Small intestine (tissue), 7 donors: Measurements from ENCODE around the gene BDP1. TPM values are rescaled to one million over a fixed set of nuclear protein-coding genes. Genes with fewer than 3 reads are reported as not detected.
"Not testable (repeated sequence)": the region's sequence is repeated elsewhere in the genome, so short reads cannot be mapped to it uniquely, and the experiment has no call there.

Experiments used
- DNase-seq, 2 donors: peaks; one replicate each; pipeline versions ENCODE4 v3.0.0 to v3.0.0-alpha.2; 2013
- FAIRE-seq: peaks from 2 replicates; lab custom pipeline; 2012; peaks lifted over from hg19 to GRCh38; lab: Jason Lieb, UNC
- H3K27ac ChIP-seq, 3 donors: one replicate each; pipeline ENCODE4 v1.5.1; 2013; ENCODE audit warnings: low read length in 2 of 3, mild to moderate bottlenecking in 2 of 3, control low read depth in 1 of 3, inconsistent platforms in 1 of 3, low read depth in 1 of 3, moderate library complexity in 1 of 3
- H3K27me3 ChIP-seq, 3 donors: one replicate each; pipeline ENCODE4 v1.6.1; 2013; ENCODE audit warnings: low read length in 3 of 3, inconsistent platforms in 1 of 3; ENCODE audit not compliant: control insufficient read depth in 3 of 3, insufficient read depth in 3 of 3
- H3K36me3 ChIP-seq, 3 donors: one replicate each; pipeline ENCODE4 v1.6.1; 2013; ENCODE audit warnings: low read length in 3 of 3, inconsistent platforms in 1 of 3, low read depth in 1 of 3, mild to moderate bottlenecking in 1 of 3, moderate library complexity in 1 of 3; ENCODE audit not compliant: control insufficient read depth in 3 of 3, insufficient read depth in 2 of 3
- H3K4me1 ChIP-seq, 3 donors: one replicate each; pipeline ENCODE4 v1.6.1; 2013; ENCODE audit warnings: low read length in 2 of 3, inconsistent platforms in 1 of 3, low read depth in 1 of 3, mild to moderate bottlenecking in 1 of 3, moderate library complexity in 1 of 3; ENCODE audit not compliant: control insufficient read depth in 3 of 3, insufficient read depth in 2 of 3
- H3K4me3 ChIP-seq, 3 donors: one replicate each; pipeline ENCODE4 v1.5.1; 2013; ENCODE audit warnings: low read length in 3 of 3, control low read depth in 1 of 3, inconsistent platforms in 1 of 3, low read depth in 1 of 3, mild to moderate bottlenecking in 1 of 3, moderate library complexity in 1 of 3
- H3K9me3 ChIP-seq, 2 donors: one replicate each; pipeline ENCODE4 v1.6.1; 2013; ENCODE audit warnings: low read depth in 1 of 2, low read length in 1 of 2; ENCODE audit not compliant: control insufficient read depth in 2 of 2, insufficient read depth in 1 of 2
- WGBS, 3 donors: extraction: QIAGEN DNeasy Blood & Tissue Kit; methylation state at CpG; one replicate each; pipeline ENCODE4 v1.1.7; 2013; 5-methylcytosine and 5-hydroxymethylcytosine counted together
- polyA plus RNA-seq, 4 donors: library from polyadenylated mRNA; stranded (reverse) in 3 of 4; unstranded in 1 of 4; fragments of 200-250 nt in 3 of 4; fragments of 120-200 nt in 1 of 4; gene quantifications; one replicate each; pipeline versions ENCODE4 v1.2.1 to v1.2.3, GENCODE V29; 2013
- donor health status: healthy with polysubstance abuse.
- donor health status: control.
- donor health status: control.
- donor health status: Bipolar disorder and iron deficiency.
- donor health status: healthy.

BDP1 gene
- polyA plus RNA-seq, 4 donors: 5.7 to 22.8 (median 8.2) TPM

DNA sequence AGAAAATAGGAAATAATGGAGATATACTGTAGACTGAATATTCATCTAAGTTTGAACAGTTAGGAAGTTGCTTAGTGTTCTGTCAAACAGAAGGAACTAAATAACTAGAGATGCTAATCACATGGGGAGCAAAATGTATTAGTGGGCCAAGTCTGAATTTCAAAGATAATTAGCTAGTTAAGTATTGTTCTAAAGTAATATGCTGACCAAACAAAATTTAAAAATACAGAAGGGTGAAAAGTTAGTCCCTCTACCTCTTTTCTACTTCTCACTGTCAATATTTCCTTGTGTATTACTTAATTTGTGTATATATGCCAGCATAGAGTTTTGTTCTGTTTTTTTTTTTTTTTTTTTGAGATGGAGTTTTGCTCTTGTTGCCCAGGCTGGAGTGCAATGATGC lies 135.6 kb downstream of the BDP1 start:
- no peak for FAIRE-seq
- no peak overlapping the region for H3K4me3 ChIP-seq
- H3K27ac ChIP-seq: no peak overlapping the region
- no peaks in the 10 kb centered on the region for H3K9me3 ChIP-seq
- H3K36me3 ChIP-seq: peaks cover 0 to 14% (median 2%) of the 10 kb centered on the region in 3 donors
- DNase-seq: no peak
- peaks cover 0 to 8% (median 6%) of the 10 kb centered on the region in 3 donors for H3K4me1 ChIP-seq
- H3K27me3 ChIP-seq: no peaks in the 10 kb centered on the region

DNA sequence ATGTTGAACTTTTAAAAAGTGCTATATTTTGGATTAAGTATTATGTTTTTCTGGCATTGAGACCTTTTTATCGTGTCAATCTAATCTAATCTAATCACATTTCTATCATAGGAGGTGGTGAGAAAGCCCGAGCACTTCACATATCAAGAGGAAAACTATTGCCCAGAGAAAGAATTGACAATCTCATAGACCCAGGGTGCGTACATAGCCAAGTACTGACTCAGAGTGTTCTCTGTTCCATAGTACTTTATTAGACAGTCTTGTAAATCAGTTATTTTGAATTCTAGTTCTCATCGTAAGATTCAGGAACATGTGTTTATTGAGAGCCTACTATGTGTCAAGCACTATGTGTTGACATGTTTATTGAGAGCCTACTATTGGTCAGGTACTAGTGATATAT lies 140.7 kb downstream of the BDP1 start:
- Histone ChIP-seq H3K9me3 (no peaks in the 10 kb centered on the region), H3K4me3 (no peak overlapping the region), H3K27me3 (no peaks in the 10 kb centered on the region), H3K27ac (no peak overlapping the region), H3K36me3 (peaks cover 5 to 48% (median 19%) of the 10 kb centered on the region in 3 donors), H3K4me1 (no peaks in the 10 kb centered on the region)
- DNase-seq (no peak), FAIRE-seq (no peak)
- 94 to 95% (median 95%) methylated on average over 4 of the region's 4 CpGs for WGBS, 3 donors

DNA sequence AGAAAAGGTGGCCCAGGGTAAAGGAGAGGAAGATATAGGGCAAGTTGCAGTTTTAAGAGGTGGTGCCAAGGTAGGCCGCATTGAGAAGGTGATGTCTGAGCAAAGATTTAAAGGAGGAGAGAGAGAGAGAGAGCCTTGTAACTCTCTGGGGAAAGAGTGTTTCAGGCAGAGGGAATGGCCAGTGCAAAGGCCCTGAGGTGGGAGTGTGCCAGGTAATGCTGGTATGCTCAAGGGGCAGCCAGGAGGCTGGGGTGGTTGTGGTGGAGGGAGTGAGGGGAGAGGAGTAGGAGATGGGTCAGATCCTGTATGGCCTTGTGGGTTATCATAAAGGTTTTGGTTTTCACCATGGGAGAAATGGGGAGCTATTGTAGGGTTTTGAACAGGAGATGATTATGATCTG lies 141.6 kb downstream of the BDP1 start:
- FAIRE-seq: no peak
- H3K4me1 ChIP-seq: no peaks in the 10 kb centered on the region
- H3K36me3 ChIP-seq: peaks cover 5 to 50% (median 21%) of the 10 kb centered on the region in 3 donors
- 100% methylated on average over 1 of the region's 1 CpG for WGBS, 3 donors
- H3K27ac ChIP-seq: no peak overlapping the region
- H3K4me3 ChIP-seq: no peak overlapping the region
- no peaks in the 10 kb centered on the region for H3K9me3 ChIP-seq
- no peak for DNase-seq
- no peaks in the 10 kb centered on the region for H3K27me3 ChIP-seq

DNA sequence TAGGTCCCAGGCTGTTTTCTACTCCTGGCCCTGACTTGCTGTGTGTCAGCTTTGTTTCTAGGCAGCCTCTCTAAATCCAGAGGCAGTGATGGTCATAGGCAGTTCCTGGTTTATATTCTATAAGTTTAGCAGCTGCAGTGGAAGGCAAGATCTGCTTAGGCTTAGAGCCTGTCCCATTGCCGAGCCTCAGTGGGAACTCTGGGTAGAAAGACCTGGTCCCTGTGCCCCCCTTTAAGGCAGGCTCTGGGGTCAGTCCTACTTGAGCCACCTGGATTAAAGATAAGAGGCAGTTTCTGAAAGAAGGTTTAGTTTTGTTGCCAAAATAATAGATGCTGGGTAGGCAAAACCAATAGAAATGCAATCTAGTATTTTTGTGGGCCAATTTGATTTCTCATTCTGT lies 145.3 kb downstream of the BDP1 start:
- H3K27me3 ChIP-seq: no peaks in the 10 kb centered on the region
- H3K4me3 ChIP-seq: no peak overlapping the region
- DNase-seq (no peak), FAIRE-seq (no peak)
- no peaks in the 10 kb centered on the region for H3K4me1 ChIP-seq
- H3K27ac ChIP-seq: peak overlapping the region in 1 of 3 donors; percentile 34
- H3K36me3 ChIP-seq: peaks cover 8 to 43% (median 22%) of the 10 kb centered on the region in 3 donors
- H3K9me3 ChIP-seq: no peaks in the 10 kb centered on the region
- WGBS, 3 donors: 94 to 96% (median 95%) methylated on average over 1 of the region's 1 CpG

DNA sequence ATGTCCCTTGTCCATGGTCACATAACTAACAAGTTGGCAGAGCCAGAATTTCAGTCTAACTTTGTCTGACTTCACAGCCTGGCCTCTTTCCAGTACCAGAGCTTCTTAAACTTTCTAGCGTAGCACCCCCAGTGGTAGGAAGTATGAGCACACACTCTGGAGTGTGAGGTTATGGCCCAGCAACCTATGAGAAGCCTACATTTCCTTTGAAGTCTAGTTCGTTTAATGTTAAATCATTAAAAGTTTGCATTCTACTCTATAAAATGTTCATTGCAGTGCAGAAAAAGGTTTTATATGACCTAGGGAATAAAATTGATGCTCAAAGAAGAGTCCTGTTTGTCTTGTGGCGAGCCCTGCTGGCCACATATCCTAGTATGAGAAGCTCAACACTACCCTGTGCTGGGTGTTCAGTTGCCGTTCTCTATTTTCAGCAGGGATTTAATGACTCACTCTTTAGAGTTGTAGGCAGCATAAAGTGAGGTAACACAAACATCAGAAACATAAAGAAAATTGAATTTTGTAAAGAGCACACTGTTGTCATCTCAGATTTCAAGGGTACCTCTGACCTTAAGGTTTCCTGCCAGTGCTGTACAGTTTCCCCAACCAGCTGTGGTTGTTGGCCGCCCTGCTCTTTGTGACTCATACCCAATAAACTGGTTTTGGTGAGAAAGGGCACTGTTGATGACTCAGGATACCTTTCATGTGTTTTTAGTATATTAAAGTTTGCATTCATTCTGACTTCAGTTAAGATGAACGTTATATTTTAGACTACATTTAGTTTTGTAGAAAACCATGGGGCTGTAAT lies 146.0 kb downstream of the BDP1 start:
- peaks cover 8 to 43% (median 18%) of the 10 kb centered on the region in 3 donors for H3K36me3 ChIP-seq
- no peak overlapping the region for H3K4me3 ChIP-seq
- FAIRE-seq: no peak
- peak; percentile 51 to 73 for DNase-seq
- H3K27ac ChIP-seq: peak overlapping the region in 2 of 3 donors; percentile 21 to 41
- no peaks in the 10 kb centered on the region for H3K27me3 ChIP-seq
- H3K4me1 ChIP-seq: no peaks in the 10 kb centered on the region
- WGBS, 3 donors: 36 to 52% (median 43%) methylated on average over 6 of the region's 6 CpGs
- H3K9me3 ChIP-seq: no peaks in the 10 kb centered on the region

DNA sequence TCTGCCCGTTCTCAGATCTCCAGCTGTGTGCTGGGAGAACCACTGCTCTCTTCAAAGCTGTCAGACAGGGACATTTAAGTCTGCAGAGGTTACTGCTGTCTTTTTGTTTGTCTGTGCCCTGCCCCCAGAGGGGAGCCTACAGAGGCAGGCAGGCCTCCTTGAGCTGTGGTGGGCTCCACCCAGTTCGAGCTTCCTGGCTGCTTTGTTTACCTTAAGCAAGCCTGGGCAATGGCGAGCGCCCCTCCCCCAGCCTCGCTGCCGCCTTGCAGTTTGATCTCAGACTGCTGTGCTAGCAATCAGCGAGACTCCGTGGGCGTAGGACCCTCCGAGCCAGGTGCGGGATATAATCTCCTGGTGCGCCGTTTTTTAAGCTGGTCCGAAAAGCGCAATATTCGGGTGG lies 154.5 kb downstream of the BDP1 start:
- FAIRE-seq, H3K4me1 ChIP-seq, H3K9me3 ChIP-seq, H3K27ac ChIP-seq, H3K4me3 ChIP-seq, H3K27me3 ChIP-seq, DNase-seq: not testable (repeated sequence)
- peaks cover 0 to 12% (median 3%) of the 10 kb centered on the region in 3 donors for H3K36me3 ChIP-seq
- 91 to 97% (median 95%) methylated on average over 5 to 15 of the region's 16 CpGs for WGBS, 3 donors

DNA sequence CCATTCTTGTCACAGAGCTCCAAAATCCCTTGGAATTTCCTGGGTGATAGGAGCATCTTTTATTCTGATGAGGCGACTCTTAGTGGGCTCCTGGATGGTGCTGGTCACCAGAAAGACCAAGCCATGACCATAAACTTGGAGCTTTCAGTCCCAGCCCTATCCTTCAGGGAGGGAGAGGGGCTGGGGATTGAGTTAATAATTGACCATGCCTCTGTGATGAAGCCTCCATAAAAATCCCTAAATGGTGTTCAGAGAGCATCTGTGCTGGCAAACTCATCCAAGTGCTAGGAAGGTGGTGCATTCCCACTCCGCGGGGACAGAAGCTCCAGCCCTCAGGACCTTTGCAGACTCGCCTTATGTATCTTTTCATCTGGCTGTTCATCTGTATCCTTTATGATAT lies 160.4 kb downstream of the BDP1 start:
- DNase-seq: no peak
- H3K4me3 ChIP-seq: no peak overlapping the region
- no peak for FAIRE-seq
- WGBS, 3 donors: 64 to 98% (median 97%) methylated on average over 4 of the region's 4 CpGs
- H3K27ac ChIP-seq: no peak overlapping the region
- H3K27me3 ChIP-seq: no peaks in the 10 kb centered on the region
- H3K4me1 ChIP-seq: no peaks in the 10 kb centered on the region
- H3K36me3 ChIP-seq: peaks cover 0 to 22% (median 6%) of the 10 kb centered on the region in 3 donors
- H3K9me3 ChIP-seq: no peaks in the 10 kb centered on the region
